Mucosa of stomach (tissue), 1 donor: ENCODE data around the gene ONECUT2.

Experiments used
- H3K27me3 ChIP-seq: one replicate; pipeline ENCODE4 v1.7.0; 2013; ENCODE audit warnings: mild to moderate bottlenecking, low read length; ENCODE audit not compliant: control insufficient read depth, insufficient read depth
- H3K36me3 ChIP-seq: one replicate; pipeline ENCODE4 v1.7.0; 2013; ENCODE audit warnings: low read length; ENCODE audit not compliant: control insufficient read depth, insufficient read depth
- H3K4me1 ChIP-seq: one replicate; pipeline ENCODE4 v1.7.0; 2013; ENCODE audit warnings: mild to moderate bottlenecking, low read length; ENCODE audit not compliant: control insufficient read depth, insufficient read depth
- H3K4me3 ChIP-seq: one replicate; pipeline ENCODE4 v1.7.0; 2013; ENCODE audit warnings: low read length
- H3K9ac ChIP-seq: one replicate; pipeline ENCODE4 v1.7.0; 2013; ENCODE audit warnings: mild to moderate bottlenecking, low read length, moderate library complexity
- H3K9me3 ChIP-seq: one replicate; pipeline ENCODE4 v1.7.0; 2013; ENCODE audit warnings: mild to moderate bottlenecking, low read length, moderate library complexity; ENCODE audit not compliant: control insufficient read depth
- donor health status: Pancreatic carcinoma.

ONECUT2 gene

DNA sequence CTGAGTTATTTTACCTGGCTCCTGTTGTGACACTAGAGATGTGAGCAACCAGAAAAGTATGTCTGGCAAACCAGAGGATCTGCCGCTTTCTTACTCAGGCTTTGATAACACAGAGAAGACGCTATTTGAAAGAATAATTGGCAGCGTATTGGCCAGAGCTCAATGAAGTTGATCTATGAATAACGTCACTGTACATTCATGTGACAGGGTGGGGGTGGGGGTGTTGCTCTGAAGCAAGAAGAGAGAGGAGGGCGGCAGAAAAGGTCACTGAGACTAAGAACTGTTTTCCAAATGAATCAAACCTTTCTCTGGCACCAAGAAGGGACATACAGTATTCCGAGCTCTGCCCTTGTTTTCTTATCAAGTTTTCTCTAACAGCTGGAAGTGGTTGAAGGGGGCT lies 1.7 kb upstream of the ONECUT2 start:
- Histone ChIP-seq H3K9me3 (no peaks in the 10 kb centered on the region), H3K36me3 (no peaks in the 10 kb centered on the region), H3K9ac (no peak overlapping the region), H3K27me3 (peaks cover 91% of the 10 kb centered on the region), H3K4me3 (no peak overlapping the region), H3K4me1 (peaks cover 45% of the 10 kb centered on the region)

DNA sequence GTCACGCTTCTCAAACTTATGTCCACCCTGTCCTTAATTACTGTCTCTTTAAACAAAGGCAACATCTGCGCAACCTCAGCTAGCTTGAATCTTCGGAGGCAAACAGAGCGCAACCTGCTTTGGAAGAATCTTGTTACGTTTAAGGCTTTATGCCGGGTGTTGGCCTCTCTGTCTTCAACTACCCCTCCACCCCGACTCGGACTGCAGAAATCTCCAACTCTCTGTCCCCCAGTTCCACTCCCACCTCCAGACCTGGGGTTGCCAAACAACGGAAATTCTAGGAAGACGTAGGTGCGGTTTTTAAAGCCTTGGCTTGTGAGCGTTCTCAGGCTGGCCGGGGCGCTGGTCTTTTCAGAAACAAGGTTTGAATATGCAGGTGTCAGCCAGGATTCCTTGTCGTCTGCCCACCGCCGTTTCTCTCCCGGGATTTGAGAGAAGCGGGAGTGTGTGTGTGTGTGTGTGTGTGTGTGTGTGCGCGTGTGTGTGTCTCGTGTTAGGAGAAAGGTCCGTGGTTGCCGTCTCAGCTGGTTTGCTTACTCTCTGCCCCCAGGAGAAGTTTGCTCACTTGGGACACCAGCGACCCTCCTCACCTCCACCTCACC lies 1.1 kb upstream of the ONECUT2 start:
- Histone ChIP-seq H3K36me3 (no peaks in the 10 kb centered on the region), H3K27me3 (peaks cover 91% of the 10 kb centered on the region), H3K9me3 (no peaks in the 10 kb centered on the region), H3K9ac (no peak overlapping the region), H3K4me1 (peaks cover 45% of the 10 kb centered on the region), H3K4me3 (peak overlapping the region; percentile 18)

DNA sequence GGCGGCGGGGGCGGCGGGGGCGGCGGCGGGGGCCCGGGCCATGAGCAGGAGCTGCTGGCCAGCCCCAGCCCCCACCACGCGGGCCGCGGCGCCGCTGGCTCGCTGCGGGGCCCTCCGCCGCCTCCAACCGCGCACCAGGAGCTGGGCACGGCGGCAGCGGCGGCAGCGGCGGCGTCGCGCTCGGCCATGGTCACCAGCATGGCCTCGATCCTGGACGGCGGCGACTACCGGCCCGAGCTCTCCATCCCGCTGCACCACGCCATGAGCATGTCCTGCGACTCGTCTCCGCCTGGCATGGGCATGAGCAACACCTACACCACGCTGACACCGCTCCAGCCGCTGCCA lies 644 bp downstream of the ONECUT2 start:
- Histone ChIP-seq H3K27me3 (peaks cover 91% of the 10 kb centered on the region), H3K36me3 (no peaks in the 10 kb centered on the region), H3K4me3 (no peak overlapping the region), H3K9ac (no peak overlapping the region), H3K4me1 (peaks cover 54% of the 10 kb centered on the region), H3K9me3 (no peaks in the 10 kb centered on the region)

DNA sequence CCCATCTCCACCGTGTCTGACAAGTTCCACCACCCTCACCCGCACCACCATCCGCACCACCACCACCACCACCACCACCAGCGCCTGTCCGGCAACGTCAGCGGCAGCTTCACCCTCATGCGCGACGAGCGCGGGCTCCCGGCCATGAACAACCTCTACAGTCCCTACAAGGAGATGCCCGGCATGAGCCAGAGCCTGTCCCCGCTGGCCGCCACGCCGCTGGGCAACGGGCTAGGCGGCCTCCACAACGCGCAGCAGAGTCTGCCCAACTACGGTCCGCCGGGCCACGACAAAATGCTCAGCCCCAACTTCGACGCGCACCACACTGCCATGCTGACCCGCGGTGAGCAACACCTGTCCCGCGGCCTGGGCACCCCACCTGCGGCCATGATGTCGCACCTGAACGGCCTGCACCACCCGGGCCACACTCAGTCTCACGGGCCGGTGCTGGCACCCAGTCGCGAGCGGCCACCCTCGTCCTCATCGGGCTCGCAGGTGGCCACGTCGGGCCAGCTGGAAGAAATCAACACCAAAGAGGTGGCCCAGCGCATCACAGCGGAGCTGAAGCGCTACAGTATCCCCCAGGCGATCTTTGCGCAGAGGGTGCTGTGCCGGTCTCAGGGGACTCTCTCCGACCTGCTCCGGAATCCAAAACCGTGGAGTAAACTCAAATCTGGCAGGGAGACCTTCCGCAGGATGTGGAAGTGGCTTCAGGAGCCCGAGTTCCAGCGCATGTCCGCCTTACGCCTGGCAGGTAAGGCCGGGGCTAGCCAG lies 1.2 kb downstream of the ONECUT2 start:
- peaks cover 59% of the 10 kb centered on the region for H3K4me1 ChIP-seq
- no peaks in the 10 kb centered on the region for H3K36me3 ChIP-seq
- H3K9ac ChIP-seq: no peak overlapping the region
- H3K9me3 ChIP-seq: no peaks in the 10 kb centered on the region
- peaks cover 91% of the 10 kb centered on the region for H3K27me3 ChIP-seq
- H3K4me3 ChIP-seq: no peak overlapping the region

DNA sequence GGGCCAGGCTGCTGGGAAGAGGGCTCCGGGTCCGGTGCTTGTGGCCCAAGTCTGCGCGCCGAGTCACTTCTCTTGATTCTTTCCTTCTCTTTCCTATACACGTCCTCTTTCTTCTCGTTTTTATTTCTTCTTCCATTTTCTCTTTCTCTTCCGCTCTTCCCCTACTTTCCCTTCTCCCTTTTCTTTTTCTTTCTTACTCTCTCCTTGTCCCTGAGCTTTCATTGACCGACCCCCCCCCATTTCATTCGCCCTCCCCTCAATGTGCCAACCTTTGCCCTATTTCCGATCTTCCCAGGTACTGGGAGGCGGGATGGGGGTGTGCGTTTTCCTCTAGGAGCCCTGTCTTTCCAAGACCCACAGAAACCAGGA lies 1.8 kb downstream of the ONECUT2 start:
- H3K4me1 ChIP-seq: peaks cover 60% of the 10 kb centered on the region
- H3K9me3 ChIP-seq: no peaks in the 10 kb centered on the region
- H3K4me3 ChIP-seq: no peak overlapping the region
- no peaks in the 10 kb centered on the region for H3K36me3 ChIP-seq
- peaks cover 91% of the 10 kb centered on the region for H3K27me3 ChIP-seq
- no peak overlapping the region for H3K9ac ChIP-seq

DNA sequence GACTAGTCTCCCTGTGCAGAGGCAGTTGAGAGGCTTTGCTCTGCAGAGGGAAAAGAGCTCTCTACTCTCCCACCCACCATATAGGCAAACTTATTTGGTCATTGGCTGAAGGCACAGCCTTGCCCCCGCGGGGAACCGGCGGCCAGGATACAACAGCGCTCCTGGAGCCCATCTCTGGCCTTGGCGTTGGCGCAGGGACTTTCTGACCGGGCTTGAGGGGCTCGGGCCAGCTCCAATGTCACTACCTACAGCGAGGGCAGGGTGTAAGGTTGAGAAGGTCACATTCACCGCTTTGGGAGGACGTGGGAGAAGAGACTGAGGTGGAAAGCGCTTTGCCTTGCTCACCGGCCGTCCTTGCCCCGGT lies 2.2 kb downstream of the ONECUT2 start:
- Histone ChIP-seq H3K4me1 (peaks cover 60% of the 10 kb centered on the region), H3K9me3 (no peaks in the 10 kb centered on the region), H3K27me3 (peaks cover 91% of the 10 kb centered on the region), H3K36me3 (no peaks in the 10 kb centered on the region), H3K4me3 (no peak overlapping the region), H3K9ac (no peak overlapping the region)

DNA sequence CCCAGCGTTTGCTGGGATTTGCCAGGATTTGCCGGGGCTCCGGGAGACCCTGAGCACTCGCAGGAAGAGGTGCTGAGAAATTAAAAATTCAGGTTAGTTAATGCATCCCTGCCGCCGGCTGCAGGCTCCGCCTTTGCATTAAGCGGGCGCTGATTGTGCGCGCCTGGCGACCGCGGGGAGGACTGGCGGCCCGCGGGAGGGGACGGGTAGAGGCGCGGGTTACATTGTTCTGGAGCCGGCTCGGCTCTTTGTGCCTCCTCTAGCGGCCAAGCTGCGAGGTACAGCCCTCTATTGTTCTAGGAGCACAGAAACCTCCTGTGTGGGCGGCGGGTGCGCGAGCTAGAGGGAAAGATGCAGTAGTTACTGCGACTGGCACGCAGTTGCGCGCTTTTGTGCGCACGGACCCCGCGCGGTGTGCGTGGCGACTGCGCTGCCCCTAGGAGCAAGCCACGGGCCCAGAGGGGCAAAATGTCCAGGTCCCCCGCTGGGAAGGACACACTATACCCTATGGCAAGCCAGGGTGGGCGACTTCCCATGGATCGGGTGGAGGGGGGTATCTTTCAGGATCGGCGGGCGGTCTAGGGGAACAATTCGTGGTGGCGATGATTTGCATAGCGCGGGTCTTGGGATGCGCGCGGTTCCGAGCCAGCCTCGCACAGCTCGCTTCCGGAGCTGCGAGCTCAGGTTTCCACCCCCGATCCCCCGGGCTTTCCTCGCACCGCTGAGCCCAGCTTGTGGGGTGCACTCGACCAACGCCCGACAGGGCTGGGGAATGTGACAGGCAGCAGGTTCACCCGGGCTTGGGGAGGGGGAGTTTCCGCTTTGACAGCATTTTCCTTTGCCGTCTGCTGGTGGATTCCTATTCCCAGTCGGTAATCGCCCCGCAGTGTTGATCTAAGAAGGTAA lies 2.8 kb downstream of the ONECUT2 start:
- no peaks in the 10 kb centered on the region for H3K9me3 ChIP-seq
- no peaks in the 10 kb centered on the region for H3K36me3 ChIP-seq
- peaks cover 61% of the 10 kb centered on the region for H3K4me1 ChIP-seq
- no peak overlapping the region for H3K9ac ChIP-seq
- H3K4me3 ChIP-seq: no peak overlapping the region
- H3K27me3 ChIP-seq: peaks cover 92% of the 10 kb centered on the region

DNA sequence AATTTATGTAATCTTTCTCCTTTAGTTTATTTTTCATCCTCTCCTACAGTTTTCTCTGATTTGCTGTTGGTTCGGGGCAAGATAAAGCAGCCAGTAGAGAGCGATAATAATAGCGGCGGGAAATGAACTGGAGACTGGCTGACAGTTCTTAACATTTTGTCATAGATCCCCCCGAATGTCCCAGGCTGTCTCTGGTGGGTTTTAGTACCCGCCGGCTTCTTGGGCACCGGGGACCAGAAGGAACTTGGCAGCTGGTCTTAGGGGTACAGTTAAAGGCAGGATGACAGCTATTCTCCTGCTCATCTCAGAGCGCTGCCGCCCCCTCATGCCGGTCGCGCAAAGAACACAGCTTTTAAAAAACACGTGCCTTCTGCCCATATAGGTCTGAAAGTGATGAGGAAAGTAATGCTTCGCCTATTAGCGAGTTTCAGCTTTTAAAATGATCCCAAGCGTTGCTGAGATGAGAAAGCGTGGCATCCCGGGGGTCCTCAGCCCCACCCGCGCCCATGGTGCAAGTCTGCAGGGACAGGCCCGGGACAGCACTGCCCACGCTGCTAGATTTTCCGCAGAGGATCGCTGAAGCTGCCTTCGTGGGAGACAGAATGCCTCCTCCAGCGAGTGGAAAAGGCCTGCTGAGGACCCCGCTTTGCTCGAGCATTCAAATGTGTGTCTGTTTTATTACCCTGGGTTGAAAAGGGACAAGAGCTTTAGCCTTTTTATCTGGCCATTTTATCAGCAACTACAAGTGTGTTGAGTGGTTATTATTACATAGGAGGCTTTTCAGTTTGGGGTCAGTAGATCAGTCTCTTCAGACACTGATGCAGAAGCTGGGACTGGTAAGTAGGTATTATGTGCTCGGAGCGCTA lies 3.8 kb downstream of the ONECUT2 start:
- H3K4me3 ChIP-seq: no peak overlapping the region
- H3K9me3 ChIP-seq: no peaks in the 10 kb centered on the region
- H3K4me1 ChIP-seq: peaks cover 66% of the 10 kb centered on the region
- no peak overlapping the region for H3K9ac ChIP-seq
- peaks cover 89% of the 10 kb centered on the region for H3K27me3 ChIP-seq
- H3K36me3 ChIP-seq: no peaks in the 10 kb centered on the region

DNA sequence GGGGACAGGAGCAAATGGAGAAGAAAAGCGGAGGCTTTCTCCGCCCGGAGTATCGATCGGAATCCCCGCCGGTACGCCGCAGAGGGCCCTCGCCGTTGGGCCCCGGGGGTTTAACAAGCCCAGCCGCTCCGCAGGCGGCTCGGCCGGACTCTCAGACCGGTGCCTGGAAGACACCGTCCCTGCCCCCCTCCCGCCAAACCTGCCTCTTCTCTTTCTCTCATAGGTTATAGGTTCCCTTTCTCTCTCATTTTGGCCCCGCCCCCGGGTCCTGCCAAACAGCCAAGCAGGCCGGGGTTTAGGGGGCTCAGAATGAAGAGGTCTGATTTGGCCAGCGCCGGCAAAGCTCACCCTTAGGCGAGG lies 4.4 kb downstream of the ONECUT2 start:
- Histone ChIP-seq H3K9ac (no peak overlapping the region), H3K27me3 (peaks cover 83% of the 10 kb centered on the region), H3K4me3 (no peak overlapping the region), H3K4me1 (peaks cover 65% of the 10 kb centered on the region), H3K36me3 (no peaks in the 10 kb centered on the region), H3K9me3 (no peaks in the 10 kb centered on the region)

DNA sequence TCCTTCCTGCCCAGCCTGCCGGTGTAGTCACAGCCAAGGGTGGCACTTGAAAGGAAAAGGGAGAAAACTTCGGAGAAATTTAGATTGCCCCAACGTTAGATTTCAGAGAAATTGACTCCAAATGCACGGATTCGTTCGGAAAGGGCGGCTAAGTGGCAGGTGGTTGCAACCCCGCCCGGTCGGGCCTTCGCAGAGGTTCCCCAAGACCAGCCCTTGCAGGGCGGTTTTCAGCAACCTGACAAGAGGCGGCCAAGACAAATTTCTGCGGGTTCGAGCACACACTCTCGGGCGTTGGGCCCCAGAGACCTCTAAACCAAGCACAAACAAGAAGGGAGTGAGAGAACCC lies 4.8 kb downstream of the ONECUT2 start:
- Histone ChIP-seq H3K4me1 (peaks cover 65% of the 10 kb centered on the region), H3K36me3 (no peaks in the 10 kb centered on the region), H3K9me3 (no peaks in the 10 kb centered on the region), H3K4me3 (no peak overlapping the region), H3K9ac (no peak overlapping the region), H3K27me3 (peaks cover 79% of the 10 kb centered on the region)

DNA sequence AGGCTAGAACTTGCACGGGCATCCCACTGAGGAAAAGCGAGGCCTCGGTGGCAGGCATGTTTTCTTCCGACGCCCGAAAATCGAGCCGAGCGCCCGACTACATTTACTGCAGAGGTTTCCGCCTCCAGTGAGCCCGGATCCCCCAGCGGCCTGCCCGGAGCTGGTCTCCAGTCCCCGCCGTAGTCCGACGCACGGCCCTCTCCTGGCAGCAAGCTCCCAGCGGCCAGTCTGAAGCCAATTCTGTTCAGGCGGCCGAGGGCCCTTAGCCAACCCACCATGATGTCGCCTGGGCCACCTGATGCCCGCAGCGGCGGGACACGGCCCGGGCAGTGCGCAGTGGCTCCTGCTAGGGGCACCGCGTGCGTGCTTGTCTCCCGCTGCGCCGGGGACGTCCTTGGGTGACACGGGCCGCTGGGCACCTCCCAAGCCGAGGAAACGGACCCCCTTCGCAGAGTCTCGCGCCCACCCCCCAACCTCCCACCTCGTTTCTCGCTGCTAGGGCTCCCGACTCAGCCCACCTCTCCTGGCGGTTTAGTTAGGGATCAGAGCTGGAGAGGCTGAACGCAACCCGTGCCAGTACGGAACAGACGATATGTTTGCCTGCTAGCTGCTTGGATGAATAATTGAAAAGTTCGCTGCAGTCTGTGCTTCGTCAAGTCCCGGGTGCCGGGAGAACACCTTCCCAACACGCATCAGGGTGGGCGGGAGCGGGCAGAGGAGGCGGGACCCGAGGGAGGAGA lies 5.3 kb downstream of the ONECUT2 start:
- Histone ChIP-seq H3K36me3 (no peaks in the 10 kb centered on the region), H3K4me1 (peaks cover 70% of the 10 kb centered on the region)

More for the DNA sequence above, 5.3 kb downstream of the ONECUT2 start:
- Histone ChIP-seq H3K9me3 (no peaks in the 10 kb centered on the region), H3K4me3 (no peak overlapping the region), H3K27me3 (peaks cover 78% of the 10 kb centered on the region), H3K9ac (no peak overlapping the region)
